Activated CD4-positive, alpha-beta T cell treated with anti-CD3 and anti-CD28 coated beads, Interleukin-2, amount 50 U/mL, for 24 hours (primary cell): ENCODE results near the gene TIMP3.

Experiments used
- DNase-seq, 2 donors: peaks; one replicate each; pipeline ENCODE4 v3.0.0-alpha.2; 2020; ENCODE audit warnings: low read depth in 1 of 2, low spot score in 1 of 2

Gene TIMP3

DNA sequence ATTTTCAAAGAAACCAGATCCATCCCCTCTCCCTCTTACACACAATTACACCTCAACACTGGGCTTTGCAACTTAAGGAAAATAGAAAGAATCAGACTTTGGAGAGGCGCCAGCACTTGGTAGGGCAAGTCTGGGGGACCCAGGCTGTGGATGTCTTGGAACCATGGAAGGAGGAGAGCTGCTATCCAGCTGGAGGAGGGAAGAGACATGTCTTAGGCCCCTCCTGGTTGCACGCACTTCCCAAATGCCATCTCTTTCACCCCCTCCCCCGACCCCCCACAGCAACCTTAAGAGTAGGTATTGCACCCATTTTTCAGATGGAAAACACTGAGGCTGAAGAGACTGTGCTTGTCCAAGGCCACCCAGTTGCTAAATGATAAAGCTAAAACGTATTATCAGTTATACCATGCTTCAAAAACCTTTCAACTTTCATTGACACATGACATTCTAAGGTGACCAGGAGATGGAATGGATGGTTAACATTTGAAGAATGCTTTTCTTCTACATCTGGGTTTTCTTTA lies 3.9 kb downstream of the TIMP3 start:
- DNase-seq = no peak

DNA sequence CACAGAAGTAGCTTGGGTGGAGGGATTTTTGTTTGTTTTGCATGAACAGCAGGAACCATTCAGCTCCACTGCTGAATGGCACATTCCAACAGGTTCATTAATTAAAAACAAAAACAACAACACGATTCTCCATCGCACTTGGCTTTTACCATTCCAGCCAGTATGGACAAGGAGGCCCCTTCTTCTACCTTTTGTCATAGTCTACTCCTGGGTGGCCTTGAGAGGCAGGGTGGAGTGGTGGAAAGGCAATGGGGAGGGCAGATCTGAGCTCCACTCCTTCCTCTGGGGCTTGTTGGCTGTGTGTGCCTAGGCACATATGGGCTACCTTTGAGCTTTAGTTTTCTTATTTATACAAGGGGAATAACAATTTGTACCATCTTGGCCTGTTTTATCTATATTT lies 4.8 kb downstream of the TIMP3 start:
- DNase-seq = no peak

DNA sequence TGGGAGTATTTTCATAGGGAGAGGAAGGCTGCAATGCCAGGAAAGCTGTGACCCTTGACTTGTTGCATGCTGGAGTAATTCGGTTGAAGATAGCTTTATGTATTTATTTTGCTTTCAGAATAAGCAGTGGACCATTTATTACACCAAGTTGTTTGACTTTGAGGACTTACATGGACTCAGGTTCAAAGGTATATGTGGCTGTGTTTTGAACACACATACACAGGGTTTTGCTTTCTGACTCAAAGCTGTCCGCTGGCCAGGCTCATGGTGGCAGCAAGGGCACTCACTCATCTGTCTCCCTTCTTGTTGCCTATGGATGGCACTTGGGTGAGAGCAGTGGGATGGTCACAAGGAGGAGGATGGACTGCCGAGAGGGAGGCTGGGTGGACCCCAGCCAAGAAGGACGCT lies 6.5 kb downstream of the TIMP3 start:
- DNase-seq = no peak

DNA sequence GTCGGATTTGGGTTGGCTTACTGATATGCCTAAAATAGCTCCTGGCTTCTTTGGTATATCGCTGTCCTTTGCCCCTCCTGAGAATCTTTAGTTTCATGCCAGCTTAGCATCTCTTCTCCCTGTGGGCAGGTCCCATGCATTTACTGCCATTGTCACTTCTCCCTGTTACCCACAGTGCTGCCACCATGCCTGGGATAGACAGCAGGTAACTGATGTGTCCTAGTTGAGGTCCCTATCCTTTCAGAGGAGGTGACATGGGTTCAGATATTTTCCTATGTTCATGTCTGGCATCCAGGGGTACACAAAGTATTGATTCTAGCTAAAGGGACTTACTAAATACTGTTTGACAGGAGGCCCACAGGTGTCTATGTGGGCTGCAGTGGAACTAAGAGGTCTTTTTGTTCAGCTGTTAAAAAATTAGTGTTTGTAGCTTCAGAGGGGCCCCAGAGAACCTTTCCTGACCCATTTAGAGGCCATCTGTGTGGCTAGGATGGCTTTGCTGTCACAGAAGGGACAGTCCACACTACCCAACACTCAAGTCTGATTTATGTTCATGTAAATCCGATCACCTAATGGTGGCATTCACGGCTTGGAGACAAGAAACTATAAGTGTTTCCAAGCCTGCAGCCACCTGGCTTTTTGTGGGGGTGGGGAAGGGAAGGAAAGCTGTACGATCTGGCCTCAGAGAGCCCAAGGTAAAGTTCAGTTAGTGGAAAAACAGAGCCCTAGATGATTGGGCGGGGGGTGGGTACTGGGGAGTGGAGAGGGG lies 8.5 kb downstream of the TIMP3 start:
- no peak for DNase-seq

DNA sequence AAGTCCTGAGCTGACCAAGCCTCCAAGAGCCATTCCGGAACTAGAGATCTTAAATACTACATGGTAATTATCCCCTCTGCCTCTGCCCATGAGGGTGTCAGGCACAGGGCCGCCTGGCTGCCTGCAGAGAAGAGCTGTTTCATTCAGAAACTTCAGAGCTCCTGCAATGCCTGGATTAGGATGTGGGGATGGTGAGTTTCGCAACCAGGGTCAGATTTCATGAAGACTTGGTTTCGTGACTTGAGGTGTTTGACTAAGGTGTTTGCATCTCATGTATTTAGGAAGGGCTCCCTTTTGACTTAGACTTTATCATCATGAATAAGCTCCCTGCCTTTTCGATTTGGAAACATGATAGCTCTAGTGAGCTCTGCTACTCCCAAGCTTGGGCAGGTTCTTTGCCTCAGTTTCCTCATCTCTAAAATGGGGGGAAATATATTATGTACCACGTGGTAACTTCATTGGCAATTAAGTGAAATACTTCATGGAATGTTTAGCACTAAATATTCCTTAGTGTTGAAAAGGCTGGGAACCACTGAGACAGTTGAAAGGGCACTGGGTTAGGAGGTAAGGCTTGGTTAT lies 9.1 kb downstream of the TIMP3 start:
- no peak for DNase-seq

DNA sequence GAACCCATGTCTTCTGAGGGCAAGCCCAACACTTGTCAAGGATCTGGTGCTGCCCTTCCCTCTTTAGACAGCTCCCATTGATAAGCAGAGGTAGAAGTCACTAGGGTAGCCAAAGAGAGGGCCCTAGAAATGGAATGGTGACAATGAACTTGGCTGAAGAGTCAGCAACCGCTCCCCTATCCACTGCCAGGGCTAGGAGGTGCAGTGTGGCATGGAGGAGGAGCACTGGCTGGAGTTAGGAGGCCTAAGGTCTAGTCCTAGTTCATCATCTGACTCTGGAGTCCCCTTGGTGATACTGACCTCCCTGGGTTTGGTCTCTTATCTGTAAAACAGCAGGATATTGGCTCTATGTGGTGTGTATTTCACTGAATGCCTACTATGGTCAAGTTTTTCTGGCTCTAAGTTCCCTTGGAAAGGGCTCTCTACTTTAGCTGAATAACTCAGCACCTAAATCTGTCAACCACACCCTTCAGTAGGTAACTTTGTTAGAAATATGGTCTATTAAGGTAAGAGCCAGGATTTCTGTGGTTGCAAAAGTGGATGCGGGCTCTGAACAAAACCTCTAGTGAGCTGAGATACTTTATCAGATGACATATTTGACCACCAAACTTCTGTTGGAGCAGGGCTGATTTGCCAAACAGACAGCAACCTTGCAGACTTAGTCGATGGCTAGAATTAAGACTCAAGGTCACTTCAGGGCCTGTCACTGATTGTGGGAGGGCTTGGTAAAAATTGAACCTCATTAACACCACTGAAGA lies 10.5 kb downstream of the TIMP3 start:
- no peak for DNase-seq

DNA sequence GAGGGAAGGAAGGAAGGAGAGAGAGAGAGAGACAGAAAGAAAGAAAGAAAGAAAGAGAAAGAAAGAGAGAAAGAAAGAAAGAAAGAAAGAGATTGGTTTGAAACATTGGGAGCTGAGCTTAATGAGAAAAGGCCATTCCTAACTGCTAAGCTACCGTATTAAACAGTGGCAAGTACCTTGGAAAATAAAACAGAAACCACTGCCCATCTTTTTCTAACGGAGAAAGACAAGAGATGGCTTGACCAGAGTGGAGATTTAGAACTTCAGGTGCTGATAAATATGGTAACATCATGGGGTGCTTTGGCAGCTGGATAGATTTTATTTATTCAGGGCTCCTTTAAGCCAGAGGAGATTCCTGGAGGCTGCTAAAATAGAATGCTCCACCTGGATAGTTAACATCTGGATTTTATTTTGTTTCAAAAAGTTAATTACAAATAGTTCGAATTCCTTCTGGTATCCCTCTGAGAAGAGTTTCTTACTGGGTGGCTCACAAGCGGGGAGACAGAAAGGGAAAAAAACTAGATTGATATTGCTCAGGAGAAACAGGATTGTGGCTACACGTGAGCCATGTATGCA lies 12.9 kb downstream of the TIMP3 start:
- no peak for DNase-seq

DNA sequence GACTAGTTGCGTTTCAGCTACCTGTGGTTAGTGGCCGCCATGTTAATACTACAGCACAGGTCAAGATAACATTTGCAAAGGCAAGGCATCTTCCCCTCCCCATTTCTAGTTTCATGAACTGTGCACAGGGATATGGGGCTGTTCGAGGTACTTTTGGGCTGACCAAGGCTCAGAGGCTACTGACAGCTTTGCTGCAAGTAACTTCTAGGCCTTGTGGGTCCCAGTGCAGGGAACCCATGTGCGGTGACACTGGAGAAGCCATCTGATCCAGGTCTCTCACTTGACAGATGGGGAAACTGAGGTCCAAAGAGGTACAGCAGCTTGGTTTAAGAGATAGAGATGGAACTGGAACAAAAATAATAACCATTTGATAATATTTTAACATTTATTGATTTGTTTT lies 13.6 kb downstream of the TIMP3 start:
- no peak for DNase-seq

DNA sequence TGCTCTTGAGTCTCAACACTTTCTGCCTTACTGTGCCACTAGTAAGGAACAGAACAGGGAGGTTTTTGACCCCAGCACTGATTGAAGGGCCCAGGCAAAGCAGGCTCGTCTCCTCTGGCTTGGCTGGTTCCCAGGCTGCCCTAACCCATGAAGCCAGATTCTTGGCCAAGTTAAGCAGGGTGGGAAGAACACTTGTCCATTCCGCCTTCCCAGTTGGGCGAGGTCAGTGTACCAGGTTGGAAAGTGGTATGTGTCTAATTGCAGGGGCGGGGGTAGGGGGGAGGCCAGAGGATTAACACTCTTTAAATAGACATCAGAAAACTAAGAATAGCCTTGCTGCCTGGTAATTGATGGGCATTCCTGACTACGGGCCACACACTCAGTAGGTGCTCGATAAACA lies 14.4 kb downstream of the TIMP3 start:
- DNase-seq = no peak

DNA sequence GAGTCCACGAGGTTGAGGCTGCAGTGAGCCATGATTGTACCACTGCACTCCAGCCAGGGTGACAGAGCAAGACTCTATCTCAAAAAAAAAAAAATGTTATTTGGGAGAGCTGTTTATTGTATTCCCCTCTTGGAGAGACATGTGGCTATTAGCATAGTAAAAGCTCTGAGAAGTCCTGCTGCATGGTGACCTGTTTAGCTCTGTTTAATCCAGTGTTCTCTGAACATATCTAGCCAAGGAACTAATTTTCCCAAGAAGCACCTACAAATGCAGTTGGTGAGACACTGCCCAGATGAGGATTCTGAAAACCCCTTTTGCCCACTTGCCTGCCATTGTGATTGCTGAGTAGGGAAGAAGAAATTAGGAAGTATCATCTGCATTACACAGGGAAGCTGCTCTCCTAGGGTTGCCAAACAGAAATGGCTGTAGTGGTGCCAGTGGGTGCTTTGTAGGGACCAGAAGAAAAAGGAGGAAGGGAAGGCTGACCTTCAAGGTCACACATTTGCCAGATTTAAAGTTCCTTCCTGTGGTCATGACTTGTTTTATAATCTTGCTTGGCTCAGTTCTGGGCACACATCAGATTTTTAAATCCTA lies 15.7 kb downstream of the TIMP3 start:
- no peak for DNase-seq

DNA sequence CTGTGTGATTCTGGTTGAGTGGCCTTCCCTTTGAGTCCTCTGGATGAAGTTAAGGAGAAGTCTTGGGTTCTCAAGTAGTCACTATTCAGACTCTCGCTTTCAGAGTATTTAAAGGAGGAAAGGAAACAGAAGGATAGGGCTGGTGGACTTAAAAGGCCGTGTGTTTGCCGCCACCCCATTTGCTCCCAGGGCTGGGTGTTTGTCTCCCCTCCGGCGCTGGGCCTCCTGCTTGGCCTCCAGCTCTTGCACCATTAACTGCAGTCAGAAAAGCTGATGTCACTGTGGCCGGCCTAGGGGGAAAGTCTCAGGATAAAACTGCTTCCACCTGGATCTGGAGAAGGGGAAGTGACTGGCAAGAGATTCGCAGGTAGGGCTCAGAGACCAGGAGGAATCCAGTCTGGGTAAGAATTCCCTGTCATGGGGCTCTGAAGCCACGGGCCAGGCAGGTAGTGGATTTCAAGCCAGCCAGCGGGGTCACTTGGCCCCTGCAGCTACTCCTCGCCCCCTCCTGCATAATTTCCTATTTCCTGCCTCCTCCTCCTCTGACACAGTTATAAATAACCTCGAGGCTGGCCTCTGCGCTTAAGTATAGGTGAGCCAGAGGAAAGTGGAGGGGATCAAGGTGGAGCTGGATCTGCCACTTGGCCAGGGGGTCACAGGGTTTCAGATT lies 17.1 kb downstream of the TIMP3 start:
- DNase-seq = no peak

DNA sequence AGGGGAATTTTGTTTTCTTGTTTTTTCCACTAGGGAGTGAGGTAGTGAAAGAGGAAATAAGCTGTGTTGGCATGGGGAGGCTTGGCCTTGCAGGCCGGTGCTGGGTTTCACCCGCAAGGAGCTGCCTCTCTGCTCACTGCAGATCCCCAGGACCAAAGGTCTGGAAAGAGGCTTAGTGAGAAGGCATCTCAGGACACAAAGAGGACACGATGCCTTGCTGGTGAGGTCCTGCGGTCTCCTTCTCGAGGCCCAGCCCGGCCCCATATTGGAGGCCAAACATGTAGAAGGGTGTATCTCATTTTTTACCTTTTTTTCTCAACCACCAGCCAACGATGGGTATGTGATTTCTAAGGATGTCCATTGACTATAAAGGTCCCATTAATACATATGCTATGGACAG lies 17.6 kb downstream of the TIMP3 start:
- no peak for DNase-seq

DNA sequence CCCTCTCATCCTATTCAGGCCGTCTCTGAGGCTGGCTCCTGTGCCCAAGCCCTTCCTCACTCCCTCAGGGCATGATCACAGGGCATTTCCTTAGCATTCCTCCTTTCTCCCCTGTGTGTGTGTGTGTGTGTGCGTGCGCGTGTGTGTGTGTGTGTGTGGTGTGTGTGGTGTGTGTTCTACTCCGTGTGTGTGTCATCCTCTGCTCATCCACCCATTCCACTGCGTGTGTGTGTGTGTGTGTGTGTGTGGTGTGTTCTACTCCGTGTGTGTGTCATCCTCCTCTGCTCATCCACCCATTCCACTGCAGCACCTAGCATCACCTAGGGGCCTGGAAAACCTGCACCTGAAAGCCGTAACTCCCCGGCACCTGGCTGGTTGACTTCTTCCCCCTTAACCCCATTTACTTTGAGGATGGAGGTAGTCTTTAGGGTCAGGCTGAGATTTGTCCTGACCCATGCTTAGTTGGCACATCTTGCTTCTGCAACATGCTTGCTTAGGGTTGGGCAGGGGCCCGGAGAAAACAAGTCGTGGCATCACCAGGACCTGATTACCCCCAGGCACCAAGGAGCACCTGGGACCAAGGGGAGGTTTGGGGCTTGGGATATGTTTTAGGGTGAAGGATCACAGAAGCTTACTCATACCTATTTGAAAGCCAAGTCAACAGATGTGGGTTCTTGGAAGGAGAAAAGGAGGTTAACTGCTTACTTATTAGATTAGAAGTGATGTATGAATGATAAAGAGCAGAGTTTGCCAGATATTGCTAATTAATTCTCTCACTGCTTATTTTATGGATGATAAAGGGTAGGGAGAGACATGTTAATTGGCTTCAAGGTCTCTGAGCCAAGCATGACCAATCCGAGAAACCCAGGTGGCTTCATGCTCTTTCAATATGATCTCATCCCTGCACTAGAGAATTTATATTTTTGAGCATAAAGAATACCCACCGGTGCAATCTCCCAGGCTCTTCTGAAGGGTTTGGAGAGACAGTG lies 18.9 kb downstream of the TIMP3 start:
- DNase-seq = no peak

DNA sequence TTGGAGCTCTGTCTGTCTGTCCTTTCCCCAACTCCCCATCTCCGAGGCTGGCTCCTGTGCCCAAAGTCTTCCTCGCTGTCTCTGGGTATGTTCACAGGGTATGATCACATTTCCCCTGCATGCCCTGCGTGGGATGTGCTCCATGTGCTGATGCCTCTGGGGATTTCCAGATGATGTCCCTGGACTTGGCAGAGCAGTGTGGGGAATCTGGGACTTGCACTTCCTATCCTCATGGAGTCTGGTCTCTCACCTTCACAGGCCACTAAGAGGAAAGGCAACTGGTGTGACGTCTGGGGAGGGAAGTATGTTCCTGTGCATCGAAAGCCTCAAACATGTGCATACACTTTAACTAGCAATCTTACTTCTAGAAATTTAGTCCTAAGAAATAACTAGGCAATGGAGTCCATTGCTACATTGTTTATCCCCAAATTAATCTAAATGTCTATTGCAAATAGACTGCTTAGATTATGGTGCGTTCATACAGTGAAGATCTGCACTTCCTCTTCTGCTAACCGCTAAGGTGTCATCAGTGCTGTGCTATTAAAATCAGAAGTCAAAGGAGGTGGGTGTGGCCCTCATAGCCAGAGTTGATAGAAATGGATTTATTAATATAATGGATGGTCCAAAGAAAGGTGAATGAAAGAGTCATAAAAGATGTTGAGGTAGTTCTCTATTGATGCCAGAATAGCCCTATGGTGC lies 20.8 kb downstream of the TIMP3 start:
- DNase-seq = no peak

DNA sequence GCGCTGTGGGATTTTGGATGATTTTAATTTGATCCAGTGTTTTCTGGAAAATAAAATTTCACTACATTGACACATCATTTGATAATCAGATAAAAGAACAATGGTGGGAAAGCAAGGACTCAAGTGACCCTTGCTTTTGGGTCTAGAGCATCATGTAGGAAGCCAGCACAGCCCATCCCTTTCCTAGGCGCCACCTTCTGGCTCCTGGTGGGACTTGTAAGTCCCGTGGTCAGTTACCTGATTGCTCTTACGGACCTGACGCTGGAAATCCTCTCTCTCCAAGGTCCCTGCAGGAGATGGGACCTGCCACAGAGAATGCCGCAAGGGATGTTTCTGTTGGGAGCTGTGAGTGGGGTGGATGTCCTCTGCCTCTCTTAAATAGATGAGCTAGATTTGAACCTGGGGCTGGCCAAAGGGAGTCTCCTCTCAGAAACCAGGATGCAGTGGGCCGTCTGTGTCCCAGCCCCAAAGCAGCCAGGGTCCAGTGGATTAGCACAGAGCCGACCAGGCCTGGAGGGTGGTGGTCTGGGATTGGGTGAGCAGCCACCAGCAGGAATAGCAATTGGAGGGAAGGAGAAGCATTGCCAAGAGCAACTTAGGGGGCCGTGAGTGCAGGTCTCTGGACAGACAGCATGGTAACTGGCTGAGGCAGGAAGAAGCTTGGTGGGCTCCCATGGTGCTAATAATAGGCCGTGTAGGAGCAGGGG lies 21.7 kb downstream of the TIMP3 start:
- DNase-seq = no peak

DNA sequence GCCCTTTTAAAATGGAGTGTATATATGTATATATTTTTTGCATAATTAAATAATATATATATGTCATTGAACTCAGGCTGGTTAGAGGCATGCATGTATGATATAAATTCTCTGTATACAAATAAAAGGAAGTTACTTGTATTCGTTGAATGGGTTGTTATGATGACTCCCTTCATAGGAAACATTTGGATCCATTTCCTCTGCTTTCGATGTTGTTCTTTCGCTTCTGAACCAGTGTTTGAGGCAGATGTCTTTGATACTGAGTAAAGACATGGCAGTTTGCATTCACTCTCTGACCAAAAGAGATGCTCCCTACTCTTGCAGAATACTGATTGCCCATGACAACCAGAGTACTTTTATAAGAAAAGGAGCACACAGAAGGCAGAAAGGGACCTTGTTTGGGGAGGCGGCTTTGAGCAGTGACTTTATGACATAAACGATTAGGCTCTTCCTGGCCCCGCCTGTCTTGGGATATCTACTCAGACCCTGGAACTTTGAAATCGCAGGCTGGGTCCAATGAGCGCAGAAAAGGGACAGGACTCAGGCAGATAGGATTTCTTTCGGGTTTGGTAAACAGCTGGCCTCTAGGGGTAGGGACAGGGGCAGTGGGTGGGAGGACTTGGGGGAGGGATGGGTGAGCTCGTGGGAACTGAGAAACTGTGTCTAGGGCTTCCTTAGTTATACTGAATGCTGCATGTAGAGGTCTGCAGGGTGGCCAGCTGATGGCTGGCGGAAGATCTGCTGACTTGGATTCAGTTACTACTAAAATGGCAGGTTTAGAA lies 23.2 kb downstream of the TIMP3 start:
- no peak for DNase-seq

DNA sequence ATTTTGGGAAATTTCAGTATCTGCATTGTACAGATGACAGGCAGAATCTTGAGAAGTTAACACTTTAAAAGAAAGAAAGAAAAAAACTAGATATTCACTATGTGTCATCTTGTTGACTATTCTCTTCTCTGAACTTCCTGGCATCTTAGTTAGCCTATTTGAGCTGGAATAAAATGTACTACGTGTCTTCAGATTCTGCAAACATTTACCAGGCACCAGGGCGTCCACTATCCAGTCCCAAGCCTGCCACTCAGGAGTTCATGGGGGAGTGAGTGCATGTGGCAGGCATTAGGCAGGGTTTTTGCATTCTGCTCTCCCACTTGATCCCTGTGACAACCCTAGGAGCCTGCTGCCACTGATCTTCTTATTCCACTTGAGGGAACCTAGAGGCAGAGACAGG lies 25.0 kb downstream of the TIMP3 start:
- no peak for DNase-seq
